Activated CD8-positive, alpha-beta memory T cell treated with anti-CD3 and anti-CD28 coated beads for 36 hours (primary cell): ENCODE results near the gene ELF1. TPM values are rescaled to one million over a fixed set of nuclear protein-coding genes. Genes with fewer than 3 reads are reported as not detected.
"Not testable (repeated sequence)": the region's sequence is repeated elsewhere in the genome, so short reads cannot be mapped to it uniquely, and the experiment has no call there.

Experiments used
- CTCF ChIA-PET: fragments of 350-600 bp; sonication (Branson Sonifier 250); formaldehyde crosslinking; loops from one replicate; lab custom pipeline; 2021; ENCODE audit warnings: antibody characterized with exemption; lab: Charles Lee
- POLR2A ChIA-PET: fragments of 350-600 bp; sonication (Branson Sonifier 250); formaldehyde crosslinking; loops from one replicate; lab custom pipeline; 2021; ENCODE audit warnings: antibody characterized with exemption; lab: Charles Lee
- total RNA-seq, 2 experiments: library from RNA; stranded (reverse); gene quantifications; one replicate each; pipeline ENCODE4 v1.2.3, GENCODE V29; 2021

Gene ELF1
- total RNA-seq, 2 experiments from 2014 or later: 68.9 to 69.4 TPM

DNA sequence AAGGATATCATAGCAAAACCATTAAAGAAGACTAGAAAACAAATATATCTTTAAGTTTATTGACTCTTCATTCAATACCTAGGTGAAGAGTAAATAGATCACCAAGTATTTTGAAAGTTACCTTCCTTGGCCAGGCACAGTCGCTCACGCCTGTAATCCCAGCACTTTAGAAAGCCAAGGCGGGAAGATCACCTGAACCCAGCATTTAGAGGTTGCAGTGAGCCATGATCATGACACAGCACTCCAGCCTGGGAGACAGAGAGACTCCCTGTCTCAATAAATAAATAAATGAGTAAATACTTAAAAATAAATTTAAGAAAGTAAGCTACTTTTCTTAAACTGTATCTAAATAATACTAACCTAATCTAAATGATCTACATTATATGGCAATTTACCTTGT lies 33.3 kb upstream of the ELF1 start:
- POLR2A ChIA-PET: no interaction called here
- CTCF ChIA-PET: no interaction called here

DNA sequence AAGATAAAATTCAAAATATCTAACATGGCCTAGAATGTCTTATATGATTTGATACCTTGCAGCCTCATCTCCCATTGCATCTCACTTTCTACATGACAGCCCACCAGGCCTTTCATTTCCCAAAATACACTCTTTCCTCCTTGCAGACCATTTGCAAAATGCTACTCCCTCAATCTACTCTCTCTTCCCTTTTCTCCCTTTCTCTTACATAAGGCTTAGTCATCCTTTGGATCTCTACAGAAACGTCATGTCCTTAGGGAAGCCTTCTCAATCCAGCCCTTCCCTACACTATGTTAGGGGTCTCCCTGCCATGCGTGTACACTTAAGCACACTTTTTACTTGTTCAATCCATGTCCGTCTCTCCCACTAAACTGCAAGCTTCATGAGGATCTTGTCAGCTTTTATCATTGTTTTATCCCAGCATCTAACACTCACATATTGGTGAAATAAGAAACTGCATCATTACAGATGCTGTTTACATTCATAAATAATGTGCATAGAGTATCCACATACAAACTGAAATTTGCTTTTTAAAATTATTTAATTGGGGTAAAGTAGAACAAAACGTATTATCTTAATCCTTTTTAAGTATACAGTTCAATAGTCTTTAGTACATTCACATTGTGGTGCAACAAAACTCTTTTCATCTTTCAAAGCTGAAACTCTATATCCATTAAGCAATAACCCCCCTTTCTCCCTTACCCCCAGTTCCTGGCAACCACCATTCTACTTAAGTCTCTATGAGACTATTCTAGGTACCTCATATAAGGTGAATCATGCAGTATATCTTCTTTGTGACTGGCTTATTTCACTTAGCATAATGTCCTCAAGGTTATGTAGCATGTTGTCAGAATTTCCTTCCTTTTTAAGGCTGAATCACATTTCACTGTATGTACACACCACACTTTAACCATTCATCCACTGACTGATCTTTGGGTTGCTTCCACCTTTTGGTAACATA lies 30.6 kb upstream of the ELF1 start:
- ChIA-PET CTCF (interaction anchor here (1.5 kb wide), 1 partner anchor 26 kb away, joined by 4 read pairs; no protein-coding TSS in a partner anchor), POLR2A (no interaction called here)

DNA sequence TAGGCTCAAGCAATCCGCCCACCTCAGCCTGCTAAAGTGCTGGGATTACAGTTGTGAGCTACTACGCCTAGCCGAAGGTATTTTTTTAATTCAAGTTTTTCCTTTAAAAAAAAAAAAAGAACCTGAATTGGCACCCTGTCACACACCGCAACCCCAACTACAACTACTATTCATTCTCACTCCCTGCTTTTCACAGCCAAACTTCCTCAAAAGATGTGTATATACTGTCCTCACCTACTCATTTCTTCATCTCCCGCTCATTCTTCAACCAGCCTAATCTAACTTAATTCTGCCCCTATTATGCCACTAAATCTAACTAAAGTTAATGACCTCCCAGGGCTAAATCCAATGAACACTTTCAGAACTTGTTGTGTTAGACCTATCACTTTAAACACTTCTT lies 29.5 kb upstream of the ELF1 start:
- ChIA-PET POLR2A (no interaction called here), CTCF (no interaction called here)

DNA sequence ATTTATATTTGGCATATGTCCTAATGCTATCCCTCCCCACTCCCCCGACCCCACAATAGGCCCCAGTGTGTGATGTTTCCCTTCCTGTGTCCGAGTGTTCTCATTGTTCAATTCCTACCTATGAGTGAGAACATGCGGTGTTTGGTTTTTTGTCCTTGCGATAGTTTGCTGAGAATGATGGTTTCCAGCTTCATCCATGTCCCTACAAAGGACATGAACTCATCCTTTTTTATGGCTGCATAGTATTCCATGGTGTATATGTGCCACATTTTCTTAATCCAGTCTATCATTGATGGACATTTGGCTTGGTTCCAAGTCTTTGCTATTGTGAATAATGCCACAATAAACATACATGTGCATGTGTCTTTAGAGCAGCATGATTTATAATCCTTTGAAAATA lies 23.3 kb upstream of the ELF1 start:
- CTCF ChIA-PET, POLR2A ChIA-PET: not testable (repeated sequence)

DNA sequence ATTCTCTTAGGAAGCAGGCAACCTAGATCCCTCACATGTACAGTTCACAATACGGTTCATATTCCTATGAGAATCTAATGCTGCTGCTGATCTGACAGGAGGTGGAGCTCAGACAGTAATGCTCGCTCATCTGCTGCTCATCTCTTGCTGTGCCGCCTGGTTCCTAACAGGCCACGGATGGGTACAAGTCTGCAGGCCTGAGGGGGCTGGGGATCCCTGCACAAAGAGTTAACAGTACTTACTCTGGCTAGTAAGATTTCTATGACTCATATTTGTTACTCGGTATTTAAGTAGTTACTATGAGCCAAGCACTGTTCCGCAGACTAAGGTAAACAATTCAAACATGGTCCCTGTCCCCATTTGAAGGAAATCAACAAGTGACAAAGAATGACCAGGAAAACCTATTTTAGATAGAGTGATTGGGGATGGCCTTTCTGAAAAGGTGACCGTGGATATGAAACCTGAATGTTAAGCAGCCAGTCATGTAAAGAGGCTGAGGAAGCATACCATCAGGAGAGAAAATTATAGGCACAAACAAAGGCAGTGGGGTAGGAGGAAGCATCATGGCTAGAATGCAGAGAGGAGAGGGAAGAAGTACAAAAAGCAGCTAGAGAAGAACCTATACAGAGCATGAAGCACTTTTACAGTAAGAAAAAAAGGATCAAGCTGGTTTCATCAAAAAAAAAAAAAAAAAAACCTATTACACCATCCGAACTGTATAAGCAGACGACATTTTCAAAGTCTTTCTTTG lies 21.6 kb upstream of the ELF1 start:
- ChIA-PET POLR2A (interaction anchor here (0.5 kb wide), 1 partner anchor 393 kb away, joined by 4 read pairs; no protein-coding TSS in a partner anchor), CTCF (no interaction called here)

DNA sequence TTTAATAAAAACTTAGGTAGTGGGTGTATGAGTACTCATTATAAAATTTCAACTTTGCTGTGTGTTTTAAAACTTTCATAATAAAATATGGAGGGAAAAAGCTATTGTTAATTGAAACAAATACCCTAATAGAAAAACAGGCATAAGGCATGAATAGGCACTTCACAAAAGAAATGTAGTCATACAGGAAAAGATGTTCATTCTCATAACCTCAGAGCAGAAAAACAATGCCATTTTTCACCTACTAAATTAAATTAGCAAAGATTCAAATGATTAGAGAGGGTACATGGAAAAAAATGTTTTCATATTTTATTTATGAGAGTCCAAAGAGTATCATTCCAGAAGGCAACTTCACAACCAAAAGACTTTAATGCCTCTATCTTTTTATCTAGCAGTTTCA lies 20.6 kb upstream of the ELF1 start:
- ChIA-PET CTCF (no interaction called here), POLR2A (no interaction called here)

DNA sequence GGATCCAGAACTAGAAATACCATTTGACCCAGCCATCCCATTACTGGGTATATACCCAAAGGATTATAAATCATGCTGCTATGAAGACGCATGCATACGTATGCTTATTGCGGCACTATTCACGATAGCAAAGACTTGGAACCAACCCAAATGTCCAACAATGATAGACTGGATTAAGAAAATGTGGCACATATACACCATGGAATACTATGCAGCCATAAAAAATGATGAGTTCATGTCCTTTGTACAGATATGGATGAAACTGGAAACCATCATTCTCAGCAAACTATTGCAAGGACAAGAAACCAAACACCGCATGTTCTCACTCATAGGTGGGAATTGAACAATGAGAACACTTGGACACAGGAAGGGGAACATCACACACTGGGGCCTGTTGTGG lies 17.4 kb upstream of the ELF1 start:
- POLR2A ChIA-PET, CTCF ChIA-PET: not testable (repeated sequence)

DNA sequence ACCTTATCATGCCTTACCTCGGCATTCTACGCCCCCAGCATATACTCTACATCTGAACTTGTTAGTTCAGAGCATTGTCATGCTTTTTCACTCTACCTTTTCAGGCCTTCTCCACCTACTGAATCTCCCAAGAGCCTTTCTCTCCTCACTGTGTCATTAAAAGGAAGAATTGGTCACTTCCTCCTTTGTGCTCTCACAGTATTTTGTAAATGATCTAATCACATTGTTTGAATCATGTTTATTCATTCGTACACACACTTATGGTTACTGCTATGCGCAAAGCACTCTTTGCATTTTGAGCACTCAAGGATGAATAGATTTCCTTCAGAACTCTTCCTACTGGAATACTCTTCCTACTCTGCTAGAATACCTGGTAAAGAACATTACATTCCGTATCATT lies 15.8 kb upstream of the ELF1 start:
- CTCF ChIA-PET: no interaction called here
- POLR2A ChIA-PET: no interaction called here

DNA sequence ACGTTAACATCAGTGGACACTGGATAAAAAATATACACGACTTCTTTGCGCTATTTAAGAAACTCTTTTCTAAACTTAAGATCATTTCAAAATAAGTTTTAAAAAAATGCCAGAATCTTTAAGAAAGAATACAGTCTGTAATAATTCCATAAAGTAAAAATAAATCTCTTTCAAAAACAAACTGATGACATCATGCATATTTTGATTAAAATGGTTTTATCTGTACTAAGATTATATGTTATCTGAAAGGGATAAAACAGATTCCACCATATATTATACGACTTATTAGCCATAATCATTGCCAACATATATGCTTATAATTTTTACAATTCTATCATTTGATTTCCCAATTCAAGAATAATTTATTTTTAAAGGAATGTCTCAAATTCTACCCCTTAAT lies 15.3 kb upstream of the ELF1 start:
- CTCF ChIA-PET: no interaction called here
- POLR2A ChIA-PET: no interaction called here

DNA sequence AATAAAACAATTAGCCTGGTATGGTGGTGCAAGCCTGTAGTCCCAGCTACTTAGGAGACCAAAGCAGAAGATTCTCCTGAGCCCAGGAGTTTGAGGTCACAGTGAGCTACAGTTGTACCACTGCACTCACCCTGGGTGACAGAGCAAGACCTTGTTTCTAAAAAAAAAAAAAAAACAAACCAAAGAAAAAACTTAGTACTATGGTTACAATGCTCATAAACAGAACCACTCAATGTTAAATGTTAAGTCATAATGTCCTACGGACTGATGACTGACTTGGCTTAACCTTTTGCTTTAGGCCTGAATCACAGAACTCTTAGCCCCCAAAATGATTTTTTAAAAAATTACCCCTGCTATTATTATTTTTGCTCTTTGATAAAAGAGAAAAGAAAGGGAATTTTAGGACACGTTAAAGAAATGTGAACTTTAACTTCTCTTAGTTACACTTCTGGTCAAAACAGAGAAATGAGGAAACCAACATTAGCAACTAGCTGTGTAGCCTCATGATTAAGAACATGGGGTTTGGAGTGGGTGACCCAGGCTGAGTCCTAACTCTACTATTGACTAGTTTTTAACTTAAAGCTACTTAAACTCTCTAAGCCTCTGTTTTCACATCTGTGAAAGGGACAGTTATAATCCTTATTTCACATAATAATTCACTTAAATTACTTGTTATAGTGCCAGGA lies 13.7 kb upstream of the ELF1 start:
- POLR2A ChIA-PET: no interaction called here
- CTCF ChIA-PET: interaction anchor here (0.7 kb wide), 1 partner anchor 28 kb away, joined by 4 read pairs; no protein-coding TSS in a partner anchor

DNA sequence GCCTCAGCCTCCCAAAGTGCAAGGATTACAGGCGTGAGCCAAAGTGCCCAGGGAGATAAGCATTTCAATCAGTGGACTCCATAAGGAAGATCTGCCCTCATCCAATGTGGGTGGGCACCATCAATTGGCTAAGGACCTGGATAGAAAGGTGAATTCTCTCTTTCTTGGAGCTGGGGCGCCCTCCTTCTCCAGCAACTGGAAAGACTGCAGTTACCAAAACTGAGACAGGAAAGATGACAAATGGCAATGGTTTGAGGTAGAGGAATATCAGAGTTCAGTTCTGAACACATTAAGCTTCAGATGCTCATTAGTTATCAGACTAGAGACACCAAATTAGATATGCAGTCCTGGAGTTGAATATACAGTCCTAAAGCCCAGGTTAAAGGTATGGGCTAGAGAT lies 10.5 kb upstream of the ELF1 start:
- ChIA-PET POLR2A (no interaction called here), CTCF (interaction anchor here (0.9 to 1.0 kb wide), 2 partner anchors 25 to 216 kb away, joined by 3 read pairs; no protein-coding TSS in a partner anchor)

DNA sequence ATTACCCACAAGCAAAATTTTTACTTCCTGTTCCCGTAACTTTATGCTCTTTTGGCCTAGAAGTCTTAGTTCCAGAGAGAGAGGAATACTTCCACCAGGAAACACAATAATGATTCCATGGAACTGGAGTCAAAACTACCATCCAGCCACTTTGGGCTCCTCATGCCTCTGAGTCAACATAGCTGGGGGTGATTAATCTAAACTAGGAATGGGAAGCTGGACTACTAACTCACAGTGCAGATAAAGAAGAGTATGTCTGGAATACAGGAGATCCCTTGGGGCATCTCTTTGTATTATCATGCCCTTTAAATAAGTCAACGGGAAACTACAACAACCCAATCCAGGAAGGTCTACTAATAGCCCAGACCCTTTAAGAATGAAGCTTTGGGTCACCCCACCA lies 8.9 kb upstream of the ELF1 start:
- ChIA-PET POLR2A (no interaction called here), CTCF (no interaction called here)

DNA sequence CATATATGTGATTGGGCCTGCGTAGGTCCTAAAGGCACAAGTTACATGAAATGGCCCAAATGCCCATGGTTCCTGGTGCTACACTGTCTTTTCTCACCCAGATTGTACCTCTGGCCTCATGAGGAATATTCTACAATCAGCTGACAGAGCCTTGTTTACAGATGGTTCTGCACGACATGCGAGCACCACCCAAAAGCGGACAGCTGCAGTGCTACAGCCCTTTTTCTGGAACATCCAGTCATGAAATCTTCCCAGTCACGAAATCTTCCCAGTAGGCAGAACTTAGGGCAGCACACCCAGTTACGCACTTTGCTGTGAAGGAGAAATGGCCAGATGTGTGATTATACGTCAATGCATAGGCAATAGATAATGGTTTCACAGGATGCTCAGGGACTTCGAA lies 7.7 kb upstream of the ELF1 start:
- POLR2A ChIA-PET: interaction anchor here (0.6 kb wide), 1 partner anchor 34 kb away, joined by 3 read pairs; no protein-coding TSS in a partner anchor

DNA sequence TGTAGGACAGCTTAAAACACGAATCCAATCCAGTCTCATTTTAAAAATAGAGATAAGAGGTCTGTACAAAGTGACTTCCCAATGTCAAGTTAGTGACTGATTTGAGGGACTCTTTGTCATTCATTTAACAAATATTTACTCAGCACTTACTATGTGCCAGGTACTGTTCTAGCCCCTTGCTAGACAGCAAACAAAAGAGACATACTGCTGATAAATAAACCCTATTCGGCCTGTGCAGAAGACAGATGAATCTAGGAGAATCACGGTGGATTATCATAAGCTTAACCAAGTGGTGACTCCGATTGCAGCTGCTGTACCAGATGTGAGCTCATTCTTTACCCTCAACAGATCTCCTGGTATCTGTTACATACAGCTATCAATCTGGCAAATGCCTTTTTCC lies 6.4 kb upstream of the ELF1 start:
- CTCF ChIA-PET: interaction anchor here (0.6 kb wide), 1 partner anchor 288 kb away, joined by 3 read pairs; no protein-coding TSS in a partner anchor
- POLR2A ChIA-PET: interaction anchor here (0.6 kb wide), 1 partner anchor 35 kb away, joined by 3 read pairs; no protein-coding TSS in a partner anchor

More for the DNA sequence above, 7.7 kb upstream of the ELF1 start:
- CTCF ChIA-PET: no interaction called here

DNA sequence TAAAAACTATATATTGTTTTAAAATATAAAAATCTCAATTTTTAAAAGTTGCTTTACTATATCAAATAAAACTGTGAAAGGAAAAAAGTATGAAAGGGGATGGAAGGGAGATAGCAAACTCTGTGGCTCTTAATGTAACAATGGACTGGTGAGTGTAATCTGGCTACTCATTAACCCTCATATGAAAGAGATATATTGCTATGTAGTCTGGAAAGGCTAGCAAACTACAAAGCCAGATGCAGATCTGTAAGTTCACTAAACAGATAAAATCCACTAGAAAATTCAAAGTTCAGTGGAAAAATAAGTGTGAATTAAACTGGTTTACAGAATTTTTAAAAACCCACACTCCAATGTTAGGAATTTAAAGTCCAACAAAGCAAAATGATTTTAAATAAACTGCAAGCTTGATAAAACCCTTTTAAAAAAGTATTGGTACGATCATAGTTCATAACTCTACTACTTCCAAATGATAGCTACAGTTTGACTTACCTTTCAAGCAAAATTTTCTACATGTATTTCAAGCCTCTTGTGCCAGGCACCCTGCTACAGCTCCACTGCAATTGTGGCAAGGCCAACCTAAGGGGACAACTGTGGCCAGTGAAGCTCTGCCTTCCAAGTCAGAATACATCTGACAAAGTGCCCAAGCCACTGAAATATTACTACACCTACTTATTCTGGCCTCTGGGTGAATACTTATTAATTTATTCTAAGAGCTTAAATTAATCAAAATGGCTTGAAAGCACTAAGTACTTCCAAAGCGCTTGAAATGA lies 647 bp upstream of the ELF1 start:
- ChIA-PET CTCF (interaction anchor here (0.5 to 1.0 kb wide), 4 partner anchors 33 to 242 kb away, joined by 3 to 6 read pairs (median 4); no protein-coding TSS in a partner anchor), POLR2A (interaction anchor here (1.4 to 2.6 kb wide), 2 partner anchors 40 to 41 kb away, joined by 5 to 12 read pairs; partner anchors contain the start of gene WBP4)

DNA sequence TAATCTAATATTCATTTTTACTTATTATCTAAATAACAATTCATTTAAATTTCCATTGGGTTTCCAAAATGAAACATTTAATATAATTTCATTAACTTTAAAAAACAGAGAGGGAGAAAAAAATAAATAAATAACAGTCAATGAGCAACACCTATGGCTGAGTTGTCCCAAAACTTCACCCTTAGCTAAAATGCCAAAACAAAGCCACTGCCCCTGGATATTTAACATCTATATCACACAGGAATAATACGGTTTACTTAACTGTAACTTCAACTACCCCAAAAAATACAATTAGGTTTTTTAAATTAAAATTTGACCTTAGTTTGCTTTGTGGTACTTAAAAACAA lies 541 bp downstream of the ELF1 start:
- POLR2A ChIA-PET: interaction anchor here (0.6 to 2.6 kb wide), 3 partner anchors 39 to 97 kb away, joined by 3 to 12 read pairs (median 5); partner anchors contain the start of gene WBP4

DNA sequence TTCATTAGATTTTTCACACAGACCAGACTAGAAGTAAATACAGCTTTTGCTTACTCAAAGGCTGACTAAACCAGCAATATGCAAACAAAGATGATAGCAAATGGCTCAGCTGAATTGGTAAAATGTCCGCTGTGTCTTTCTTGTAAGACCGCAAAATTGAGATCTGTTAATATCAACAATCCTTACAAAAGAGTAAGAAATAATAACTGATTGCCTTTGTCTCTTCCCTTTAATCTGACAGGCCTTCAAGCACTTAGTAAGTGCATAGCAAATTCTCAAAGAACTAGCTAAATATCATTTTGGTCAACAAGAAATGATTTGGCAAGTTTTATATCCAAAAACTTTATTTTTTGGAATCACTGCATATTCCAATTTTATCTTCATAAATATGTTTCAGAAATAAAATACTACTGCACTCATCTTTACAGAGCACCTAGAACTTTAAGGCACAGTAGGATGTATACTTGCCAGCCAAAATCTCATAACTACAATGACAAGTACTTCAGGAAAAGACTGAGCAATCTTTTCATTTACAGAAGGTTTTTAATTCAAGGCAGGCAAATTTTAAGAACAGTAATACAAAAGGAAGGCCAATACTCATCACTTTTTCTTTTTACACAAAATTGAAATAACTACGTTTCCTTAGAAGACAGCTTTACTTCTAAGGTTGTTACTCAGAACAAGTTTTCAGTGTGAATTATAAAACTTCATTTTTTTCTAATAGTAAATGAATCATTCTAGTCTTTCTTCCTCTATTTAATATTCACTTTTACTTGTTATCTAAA lies 1.1 kb downstream of the ELF1 start:
- ChIA-PET CTCF (interaction anchor here (1.3 to 1.5 kb wide), 2 partner anchors 11 to 47 kb away, joined by 3 to 6 read pairs; no protein-coding TSS in a partner anchor), POLR2A (interaction anchor here (0.9 to 2.6 kb wide), 2 partner anchors 39 to 42 kb away, joined by 3 to 12 read pairs; no protein-coding TSS in a partner anchor)

More for the DNA sequence above, 541 bp downstream of the ELF1 start:
- CTCF ChIA-PET: interaction anchor here (0.9 to 1.5 kb wide), 4 partner anchors 11 to 241 kb away, joined by 3 to 6 read pairs (median 4); no protein-coding TSS in a partner anchor
